ENCODE data around the gene STIL.

Gene STIL

DNA sequence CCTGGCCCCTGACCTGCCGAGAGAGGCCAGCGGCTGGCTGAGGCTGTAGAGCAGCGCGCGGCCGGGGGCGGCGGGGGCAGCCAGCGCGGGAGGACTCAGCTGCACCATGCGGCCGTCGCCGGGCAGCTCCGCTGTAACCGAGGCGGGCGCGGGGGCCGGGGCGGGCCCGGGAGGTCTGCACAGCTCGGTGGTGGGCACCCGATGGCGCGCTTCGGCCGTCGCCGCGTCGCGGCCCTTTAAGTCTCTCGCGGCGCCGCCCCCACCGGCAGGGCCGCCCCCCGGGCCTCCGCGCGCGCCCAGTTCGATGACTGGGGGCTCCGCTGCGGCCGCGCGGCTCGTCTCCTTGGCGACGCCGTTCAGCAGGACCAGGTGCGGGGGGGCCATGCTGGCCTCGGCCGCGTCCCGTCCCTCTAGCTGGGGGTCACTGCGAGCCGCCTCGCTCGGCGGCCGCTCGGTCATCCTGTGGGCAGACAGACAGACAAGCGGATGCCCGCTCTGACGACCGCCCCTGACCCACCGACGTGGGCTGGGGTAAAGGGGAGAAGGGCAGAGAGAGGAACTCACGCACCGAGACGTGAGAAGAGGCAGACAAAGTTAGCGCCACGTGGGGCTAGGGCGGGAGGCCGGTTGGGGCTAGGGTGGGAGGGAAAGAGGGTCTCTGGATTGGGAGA, 88.4 kb downstream of the STIL start:
- Histone ChIP-seq H3K27me3 (ENCODE audit: control insufficient read depth, insufficient read depth, low read length) (peaks cover 98% of the 10 kb centered on the region), H3K9ac (ENCODE audit: low read depth, low read length) (no peak overlapping the region), H3K4me3 (ENCODE audit: low read length) (peak overlapping the region; percentile 26), H3K36me3 (ENCODE audit: insufficient read depth, low read length) (no peaks in the 10 kb centered on the region), H3K4me2 (ENCODE audit: low read length) (peak overlapping the region; percentile 21), H3K4me1 (ENCODE audit: control insufficient read depth, insufficient read depth, low read length) (no peaks in the 10 kb centered on the region), H3K9me3 (replicated peaks; ENCODE audit: low read length) (no peaks in the 10 kb centered on the region)

- no peaks in the 10 kb centered on the region for H3K9me3 ChIP-seq (replicated peaks; ENCODE audit: low read length)
- H3K4me1 ChIP-seq (ENCODE audit: control insufficient read depth, insufficient read depth, low read length) = no peaks in the 10 kb centered on the region
- H3K4me3 ChIP-seq (ENCODE audit: low read length) = no peak overlapping the region
- no peaks in the 10 kb centered on the region for H3K36me3 ChIP-seq (ENCODE audit: insufficient read depth, low read length)
- H3K9ac ChIP-seq (ENCODE audit: low read depth, low read length) = no peak overlapping the region
- H3K27me3 ChIP-seq (ENCODE audit: control insufficient read depth, insufficient read depth, low read length) = peaks cover 96% of the 10 kb centered on the region
- H3K4me2 ChIP-seq (ENCODE audit: low read length) = no peak overlapping the region
Measured at GRCh38 chr1:47224676-47225399, 89.1 kb downstream of the STIL start.

- H3K27me3 ChIP-seq (ENCODE audit: control insufficient read depth, insufficient read depth, low read length) = peaks cover 93% of the 10 kb centered on the region
- no peak overlapping the region for H3K9ac ChIP-seq (ENCODE audit: low read depth, low read length)
- no peak overlapping the region for H3K4me3 ChIP-seq (ENCODE audit: low read length)
- H3K4me1 ChIP-seq (ENCODE audit: control insufficient read depth, insufficient read depth, low read length) = no peaks in the 10 kb centered on the region
- H3K36me3 ChIP-seq (ENCODE audit: insufficient read depth, low read length) = no peaks in the 10 kb centered on the region
- H3K4me2 ChIP-seq (ENCODE audit: low read length) = no peak overlapping the region
- no peaks in the 10 kb centered on the region for H3K9me3 ChIP-seq (replicated peaks; ENCODE audit: low read length)
Measured at GRCh38 chr1:47223921-47224675, 89.8 kb downstream of the STIL start.

- Histone ChIP-seq H3K27me3 (ENCODE audit: control insufficient read depth, insufficient read depth, low read length) (peaks cover 88% of the 10 kb centered on the region), H3K4me1 (ENCODE audit: control insufficient read depth, insufficient read depth, low read length) (no peaks in the 10 kb centered on the region), H3K4me2 (ENCODE audit: low read length) (no peak overlapping the region), H3K36me3 (ENCODE audit: insufficient read depth, low read length) (no peaks in the 10 kb centered on the region), H3K9me3 (replicated peaks; ENCODE audit: low read length) (no peaks in the 10 kb centered on the region), H3K9ac (ENCODE audit: low read depth, low read length) (no peak overlapping the region), H3K4me3 (ENCODE audit: low read length) (no peak overlapping the region)
Measured at GRCh38 chr1:47223174-47223920, 90.6 kb downstream of the STIL start.

- Histone ChIP-seq H3K4me1 (ENCODE audit: control insufficient read depth, insufficient read depth, low read length) (no peaks in the 10 kb centered on the region), H3K9me3 (replicated peaks; ENCODE audit: low read length) (no peaks in the 10 kb centered on the region), H3K4me3 (ENCODE audit: low read length) (no peak overlapping the region), H3K9ac (ENCODE audit: low read depth, low read length) (no peak overlapping the region), H3K36me3 (ENCODE audit: insufficient read depth, low read length) (no peaks in the 10 kb centered on the region), H3K27me3 (ENCODE audit: control insufficient read depth, insufficient read depth, low read length) (peaks cover 80% of the 10 kb centered on the region), H3K4me2 (ENCODE audit: low read length) (no peak overlapping the region)
Measured at GRCh38 chr1:47222476-47222875, 91.5 kb downstream of the STIL start.

- peaks cover 58% of the 10 kb centered on the region for H3K27me3 ChIP-seq (ENCODE audit: control insufficient read depth, insufficient read depth, low read length)
- no peaks in the 10 kb centered on the region for H3K4me1 ChIP-seq (ENCODE audit: control insufficient read depth, insufficient read depth, low read length)
- H3K9ac ChIP-seq (ENCODE audit: low read depth, low read length) = no peak overlapping the region
- no peaks in the 10 kb centered on the region for H3K36me3 ChIP-seq (ENCODE audit: insufficient read depth, low read length)
- H3K9me3 ChIP-seq (replicated peaks; ENCODE audit: low read length) = no peaks in the 10 kb centered on the region
- H3K4me3 ChIP-seq (ENCODE audit: low read length) = no peak overlapping the region
- H3K4me2 ChIP-seq (ENCODE audit: low read length) = no peak overlapping the region
Measured at GRCh38 chr1:47219590-47220220, 94.2 kb downstream of the STIL start.

GRCh38 chr1:47219001-47219400, 94.9 kb downstream of the STIL start:
- H3K4me2 ChIP-seq (ENCODE audit: low read length) = no peak overlapping the region
- no peaks in the 10 kb centered on the region for H3K36me3 ChIP-seq (ENCODE audit: insufficient read depth, low read length)
- no peak overlapping the region for H3K9ac ChIP-seq (ENCODE audit: low read depth, low read length)
- no peaks in the 10 kb centered on the region for H3K4me1 ChIP-seq (ENCODE audit: control insufficient read depth, insufficient read depth, low read length)
- H3K27me3 ChIP-seq (ENCODE audit: control insufficient read depth, insufficient read depth, low read length) = peaks cover 52% of the 10 kb centered on the region
- no peaks in the 10 kb centered on the region for H3K9me3 ChIP-seq (replicated peaks; ENCODE audit: low read length)
- H3K4me3 ChIP-seq (ENCODE audit: low read length) = no peak overlapping the region

- Histone ChIP-seq H3K36me3 (ENCODE audit: insufficient read depth, low read length) (no peaks in the 10 kb centered on the region), H3K9me3 (replicated peaks; ENCODE audit: low read length) (no peaks in the 10 kb centered on the region), H3K4me2 (ENCODE audit: low read length) (no peak overlapping the region), H3K9ac (ENCODE audit: low read depth, low read length) (no peak overlapping the region), H3K27me3 (ENCODE audit: control insufficient read depth, insufficient read depth, low read length) (peaks cover 38% of the 10 kb centered on the region), H3K4me3 (ENCODE audit: low read length) (no peak overlapping the region), H3K4me1 (ENCODE audit: control insufficient read depth, insufficient read depth, low read length) (no peaks in the 10 kb centered on the region)
Measured at GRCh38 chr1:47216278-47217059, 97.5 kb downstream of the STIL start.

- no peak overlapping the region for H3K4me3 ChIP-seq (ENCODE audit: low read length)
- H3K27me3 ChIP-seq (ENCODE audit: control insufficient read depth, insufficient read depth, low read length) = peaks cover 35% of the 10 kb centered on the region
- no peaks in the 10 kb centered on the region for H3K4me1 ChIP-seq (ENCODE audit: control insufficient read depth, insufficient read depth, low read length)
- no peaks in the 10 kb centered on the region for H3K9me3 ChIP-seq (replicated peaks; ENCODE audit: low read length)
- H3K9ac ChIP-seq (ENCODE audit: low read depth, low read length) = no peak overlapping the region
- no peaks in the 10 kb centered on the region for H3K36me3 ChIP-seq (ENCODE audit: insufficient read depth, low read length)
- H3K4me2 ChIP-seq (ENCODE audit: low read length) = no peak overlapping the region
Measured at GRCh38 chr1:47215713-47216112, 98.2 kb downstream of the STIL start.

DNA sequence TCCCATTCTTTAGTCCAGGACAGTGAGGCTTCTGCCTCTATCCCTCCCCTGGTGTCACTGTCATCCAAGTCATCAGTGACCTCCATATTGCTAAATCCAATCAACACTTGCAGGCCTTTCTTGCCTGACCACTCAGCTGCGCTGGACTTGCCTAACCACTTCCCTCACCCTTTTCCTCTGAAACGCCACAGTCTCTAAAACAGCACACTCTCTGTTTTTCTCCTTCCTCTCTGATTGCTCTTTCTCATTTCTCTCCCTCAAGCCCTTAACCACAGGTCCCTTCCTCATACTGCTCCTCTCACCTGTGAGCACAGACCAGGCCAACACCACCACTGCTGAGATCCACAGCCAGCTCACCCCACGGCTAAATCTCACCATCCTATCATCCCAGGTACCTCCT, 99.4 kb downstream of the STIL start:
- no peak overlapping the region for H3K4me2 ChIP-seq (ENCODE audit: low read length)
- no peaks in the 10 kb centered on the region for H3K4me1 ChIP-seq (ENCODE audit: control insufficient read depth, insufficient read depth, low read length)
- H3K9ac ChIP-seq (ENCODE audit: low read depth, low read length) = no peak overlapping the region
- no peak overlapping the region for H3K4me3 ChIP-seq (ENCODE audit: low read length)
- no peaks in the 10 kb centered on the region for H3K9me3 ChIP-seq (replicated peaks; ENCODE audit: low read length)
- H3K27me3 ChIP-seq (ENCODE audit: control insufficient read depth, insufficient read depth, low read length) = peaks cover 36% of the 10 kb centered on the region
- no peaks in the 10 kb centered on the region for H3K36me3 ChIP-seq (ENCODE audit: insufficient read depth, low read length)

All from skeletal muscle satellite cell (primary cell).